Activated CD8-positive, alpha-beta memory T cell treated with anti-CD3 and anti-CD28 coated beads for 36 hours (primary cell): ENCODE results near the gene TMEM143. TPM values are rescaled to one million over a fixed set of nuclear protein-coding genes. Genes with fewer than 3 reads are reported as not detected.
"Not testable (repeated sequence)": the region's sequence is repeated elsewhere in the genome, so short reads cannot be mapped to it uniquely, and the experiment has no call there.

ENCODE experiments used
- CTCF ChIA-PET: fragments of 350-600 bp; sonication (Branson Sonifier 250); formaldehyde crosslinking; loops from one replicate; lab custom pipeline; 2021; ENCODE audit warnings: antibody characterized with exemption; lab: Charles Lee
- POLR2A ChIA-PET: fragments of 350-600 bp; sonication (Branson Sonifier 250); formaldehyde crosslinking; loops from one replicate; lab custom pipeline; 2021; ENCODE audit warnings: antibody characterized with exemption; lab: Charles Lee
- total RNA-seq, 2 experiments: library from RNA; stranded (reverse); gene quantifications; one replicate each; pipeline ENCODE4 v1.2.3, GENCODE V29; 2021

Gene TMEM143
- total RNA-seq, 2 experiments from 2014 or later: 12.7 to 14.1 TPM

DNA sequence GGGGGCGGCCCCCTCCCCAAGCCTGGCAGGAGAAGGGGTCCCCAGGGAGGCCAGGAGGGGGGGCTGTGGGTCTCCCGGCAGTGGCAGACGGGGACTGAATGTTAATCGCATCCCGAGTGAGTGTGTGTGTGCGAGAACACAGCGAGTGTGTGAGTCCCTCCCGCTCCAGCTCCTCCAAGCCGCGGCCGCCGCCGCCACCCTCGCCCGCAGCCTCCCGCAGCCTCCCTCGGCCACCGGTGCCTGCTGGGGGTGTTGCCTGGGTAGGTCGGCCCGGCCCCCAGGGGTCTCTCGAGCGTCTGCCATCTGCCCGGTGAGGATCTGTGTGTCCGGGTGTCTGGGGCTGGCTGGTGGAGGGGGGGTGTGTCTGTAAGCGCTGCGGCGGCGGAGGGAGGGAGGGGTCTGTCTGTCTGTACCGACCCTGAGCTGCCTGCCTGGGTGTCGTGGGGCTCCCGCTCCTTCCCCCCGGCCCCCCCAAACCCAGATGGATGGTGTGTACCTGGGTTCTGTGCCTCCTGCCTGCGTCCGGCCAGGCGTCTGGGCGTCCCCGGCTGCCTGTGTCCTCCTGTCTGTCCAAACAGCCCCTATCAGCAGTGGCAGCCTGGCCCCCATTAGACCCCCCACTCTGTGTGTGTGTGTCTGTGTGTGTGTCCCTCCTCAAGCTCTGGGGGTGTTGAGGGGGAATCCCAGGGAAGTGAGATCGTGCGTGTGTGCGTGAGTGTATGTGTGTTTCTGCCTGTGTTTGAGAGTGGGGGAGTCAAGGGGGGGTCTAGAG is 30.0 kb upstream of the TMEM143 start, which contains the start of gene GRIN2D:
GRIN2D (plus strand) TSS at position 110 of the 772 bp plus-strand sequence. CDS start 4,725 bp downstream, outside the sequence.
- CTCF ChIA-PET: interaction anchor here (0.5 kb wide), 1 partner anchor 1377 kb away, joined by 5 read pairs; no protein-coding TSS in a partner anchor
- POLR2A ChIA-PET: interaction anchor here (0.5 to 0.8 kb wide), 2 partner anchors 9 to 46 kb away, joined by 3 to 4 read pairs; no protein-coding TSS in a partner anchor

DNA sequence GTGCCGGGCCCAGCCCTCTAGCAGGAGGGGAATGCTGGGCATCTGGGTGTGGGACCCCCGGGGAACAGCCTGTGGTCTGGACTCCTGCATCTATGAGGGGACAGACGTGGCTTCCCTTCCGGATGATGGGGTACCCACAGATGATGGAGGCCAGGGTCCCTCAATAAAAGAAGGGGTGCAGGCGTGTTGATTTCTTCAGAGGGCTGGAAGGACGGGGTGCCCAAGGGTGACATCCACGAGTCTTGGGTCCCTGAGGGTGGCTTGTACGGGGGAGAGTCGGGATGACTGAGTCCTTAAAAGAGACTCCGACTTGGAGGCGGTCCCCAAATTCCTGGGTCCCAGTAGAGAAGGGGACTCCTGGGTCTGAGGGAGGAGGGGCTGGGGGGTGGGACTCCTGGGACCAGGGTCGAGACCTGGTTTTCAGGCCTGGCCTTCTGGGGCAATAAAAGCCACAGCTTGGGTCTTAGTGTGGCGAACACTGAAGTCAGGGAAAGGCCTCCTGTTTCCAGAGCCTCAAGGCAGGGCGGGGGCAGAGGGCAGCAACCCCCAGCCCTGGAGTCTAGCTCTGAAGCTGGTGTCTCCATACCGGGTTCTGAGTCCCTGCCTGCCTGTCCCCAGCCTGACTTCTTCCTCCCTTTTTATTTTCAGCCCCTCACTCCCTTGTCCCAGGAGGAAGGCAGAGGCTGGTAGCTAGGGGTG is 29.3 kb upstream of the TMEM143 start:
- ChIA-PET POLR2A (interaction anchor here (0.5 kb wide), 1 partner anchor 45 kb away, joined by 4 read pairs; no protein-coding TSS in a partner anchor), CTCF (no interaction called here)

DNA sequence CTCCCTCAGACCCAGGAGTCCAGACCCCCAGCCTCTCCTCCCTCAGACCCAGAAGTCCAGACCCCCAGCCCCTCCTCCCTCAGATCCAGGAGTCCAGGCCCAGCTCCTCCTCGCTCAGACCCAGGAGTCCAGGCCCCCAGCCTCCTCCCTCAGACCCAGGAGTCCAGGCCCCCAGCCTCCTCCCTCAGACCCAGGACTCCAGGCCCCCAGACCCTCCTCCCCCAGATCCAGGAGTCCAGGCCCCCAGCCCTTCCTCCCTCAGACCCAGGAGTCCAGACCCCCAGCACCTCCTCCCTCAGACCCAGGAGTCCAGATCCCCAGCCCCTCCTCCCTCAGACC is 28.2 kb upstream of the TMEM143 start:
- POLR2A ChIA-PET: interaction anchor here (1.1 kb wide), 1 partner anchor 28 kb away, joined by 5 read pairs; the partner anchor contains the start of genes SYNGR4 and TMEM143

DNA sequence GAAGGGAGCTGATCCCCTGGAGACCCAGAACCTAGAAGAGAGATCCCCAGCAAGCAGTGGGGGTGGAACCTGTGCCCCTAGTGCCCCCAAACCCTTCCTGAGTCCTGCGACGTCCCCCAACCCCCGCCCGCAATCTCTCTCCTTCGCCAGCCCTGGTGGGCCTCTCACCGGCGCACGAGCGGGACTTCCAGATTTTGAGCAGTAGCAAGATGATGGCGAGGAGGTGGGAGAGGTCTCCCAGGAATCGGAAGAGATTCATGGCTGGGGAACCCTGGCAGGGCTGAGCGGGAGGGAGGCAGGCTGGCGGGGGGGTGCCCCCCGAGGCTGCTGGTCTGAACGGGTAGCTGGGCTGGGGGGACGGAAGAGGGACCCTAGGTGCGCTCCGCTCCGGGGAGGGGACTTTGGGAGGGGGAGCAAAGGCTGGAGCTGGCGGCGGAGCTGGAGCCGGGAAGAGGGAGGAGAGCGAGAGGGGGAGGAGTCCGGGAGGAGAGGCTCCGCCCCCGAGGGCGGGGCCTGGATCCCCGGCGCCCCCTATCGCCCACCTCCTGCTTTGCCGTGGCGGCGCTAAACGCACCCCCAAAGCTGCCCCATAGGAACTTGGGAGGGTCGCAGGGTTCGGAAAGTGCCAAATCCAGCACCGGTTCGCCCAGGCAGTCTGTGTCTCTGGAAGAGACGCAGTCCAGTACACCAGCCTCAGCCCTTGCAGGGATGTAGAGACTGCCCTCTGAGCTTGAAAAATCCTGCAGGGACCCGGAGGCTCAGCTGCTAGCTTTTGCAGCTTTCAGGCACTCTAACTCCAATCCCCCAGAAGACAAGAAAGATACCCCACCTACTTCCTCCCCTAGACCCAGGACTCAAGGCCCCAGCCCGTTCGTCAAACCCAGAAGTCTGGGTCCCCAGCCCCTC is 27.6 kb upstream of the TMEM143 start, which contains the start of gene KDELR1:
KDELR1 (minus strand) TSS at position 452 of the 906 bp plus-strand sequence; CDS start at position 259, 193 bp downstream.
- POLR2A ChIA-PET: interaction anchor here (0.7 to 1.1 kb wide), 2 partner anchors 27 to 52 kb away, joined by 3 to 5 read pairs; partner anchors contain the start of genes SYNGR4 and TMEM143
- CTCF ChIA-PET: interaction anchor here (0.5 to 2.1 kb wide), 23 partner anchors 9 to 123 kb away, joined by 3 to 11 read pairs (median 5); partner anchors contain the start of genes GRWD1, SYNGR4 and TMEM143

More for the DNA sequence above, 28.2 kb upstream of the TMEM143 start:
- CTCF ChIA-PET: interaction anchor here (0.6 to 2.1 kb wide), 19 partner anchors 9 to 122 kb away, joined by 3 to 11 read pairs (median 5); partner anchors contain the start of genes GRWD1, SYNGR4 and TMEM143

DNA sequence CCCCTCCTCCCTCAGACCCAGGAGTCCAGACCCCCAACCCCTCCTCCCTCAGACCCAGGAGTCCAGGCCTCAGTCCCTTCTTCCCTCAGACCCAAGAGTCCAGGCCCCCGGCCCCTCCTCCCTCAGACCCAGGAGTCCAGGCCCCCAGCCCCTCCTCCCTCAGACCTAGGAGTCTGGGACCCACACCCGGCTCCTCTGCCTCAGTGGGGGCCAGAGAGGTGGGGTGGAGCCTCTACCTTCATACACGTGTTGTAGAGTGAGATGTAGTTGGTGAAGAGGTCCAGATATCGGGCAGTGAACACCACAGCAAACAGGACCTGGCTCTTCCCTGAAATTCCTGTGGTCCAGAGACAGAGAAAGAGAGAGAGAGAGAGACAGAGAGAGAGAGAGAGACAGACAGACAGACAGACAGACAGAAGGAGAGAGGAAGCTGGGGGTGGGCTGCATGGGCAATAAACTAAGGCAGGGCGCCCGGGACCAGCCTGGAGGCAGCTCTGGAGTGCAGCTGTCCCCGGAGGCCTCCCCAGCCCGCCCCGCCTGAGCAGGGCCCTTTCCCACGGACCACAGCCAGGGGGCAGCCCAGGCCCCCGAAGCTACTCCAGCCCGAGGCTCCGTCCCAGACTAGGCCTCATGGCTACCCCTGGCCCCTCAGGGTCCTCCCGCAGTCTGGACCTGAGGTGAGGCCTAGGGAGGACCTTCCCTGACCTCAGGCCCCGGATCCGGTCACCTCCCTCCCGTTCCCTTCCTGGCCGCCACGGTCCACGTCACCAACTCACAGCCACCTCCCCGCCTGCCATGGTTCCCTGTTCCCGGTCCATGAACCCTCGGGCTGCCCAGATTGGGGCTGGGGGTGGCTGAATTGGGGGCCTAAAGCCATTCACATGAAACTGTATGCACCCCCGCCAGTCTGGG is 26.7 kb upstream of the TMEM143 start:
- CTCF ChIA-PET: interaction anchor here (0.5 to 2.1 kb wide), 20 partner anchors 10 to 124 kb away, joined by 3 to 11 read pairs (median 5); partner anchors contain the start of genes SYNGR4 and TMEM143

DNA sequence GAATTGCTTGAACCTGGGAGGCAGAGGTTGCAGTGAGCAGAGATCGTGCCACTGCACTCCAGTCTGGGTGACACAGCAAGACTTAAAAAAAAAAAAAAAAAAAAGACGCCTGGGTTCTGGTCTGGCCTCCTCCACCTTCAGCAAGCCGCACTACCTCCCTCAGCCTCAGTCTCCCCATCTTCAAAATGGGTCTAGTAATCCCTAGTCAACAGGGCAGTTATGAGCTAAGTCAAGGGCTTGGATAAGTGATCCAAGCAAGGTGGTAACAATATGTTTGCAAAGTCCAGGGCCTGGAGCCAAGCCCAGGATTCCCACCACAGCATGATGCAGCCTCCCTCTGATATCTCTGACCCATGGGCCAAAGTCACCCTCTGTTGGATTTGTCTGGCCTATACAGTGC is 23.2 kb upstream of the TMEM143 start:
- ChIA-PET CTCF (interaction anchor here (0.7 kb wide), 2 partner anchors 115 to 180 kb away, joined by 3 read pairs; no protein-coding TSS in a partner anchor), POLR2A (no interaction called here)

More for the DNA sequence above, 26.7 kb upstream of the TMEM143 start:
- POLR2A ChIA-PET: interaction anchor here (1.1 kb wide), 1 partner anchor 26 kb away, joined by 5 read pairs; the partner anchor contains the start of genes SYNGR4 and TMEM143

DNA sequence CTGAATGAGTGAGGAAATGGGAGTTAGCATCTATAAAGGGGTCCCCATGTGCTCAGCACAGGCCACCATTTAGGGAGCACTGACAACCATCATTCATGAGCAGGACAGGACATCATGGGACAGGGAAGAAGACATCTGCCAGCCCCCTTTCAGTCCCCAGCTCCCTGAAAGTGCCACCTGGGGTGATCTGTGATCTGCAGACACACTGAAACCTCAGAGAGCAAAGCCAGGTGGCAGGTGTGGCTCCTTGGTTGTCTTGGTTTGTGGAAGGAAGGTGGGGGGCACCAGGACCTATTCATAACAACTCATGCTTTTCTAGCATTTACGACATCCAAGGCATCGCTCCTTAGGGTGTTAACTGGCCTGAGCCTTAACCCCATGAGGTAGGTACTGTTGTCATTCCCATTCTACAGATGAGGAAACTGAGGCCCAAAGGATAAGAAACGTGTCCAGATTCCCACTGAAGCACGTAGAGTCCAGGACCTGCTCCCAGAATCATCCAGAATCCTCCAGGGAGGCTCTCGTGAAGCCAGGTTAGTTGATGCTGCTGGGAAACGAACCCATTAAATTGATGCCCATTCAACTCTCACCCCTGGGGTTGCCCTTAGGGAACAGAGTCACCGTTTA is 21.8 kb upstream of the TMEM143 start:
- CTCF ChIA-PET: interaction anchor here (1.2 kb wide), 1 partner anchor 11 kb away, joined by 4 read pairs; no protein-coding TSS in a partner anchor
- POLR2A ChIA-PET: interaction anchor here (1.0 kb wide), 1 partner anchor 10 kb away, joined by 3 read pairs; no protein-coding TSS in a partner anchor

DNA sequence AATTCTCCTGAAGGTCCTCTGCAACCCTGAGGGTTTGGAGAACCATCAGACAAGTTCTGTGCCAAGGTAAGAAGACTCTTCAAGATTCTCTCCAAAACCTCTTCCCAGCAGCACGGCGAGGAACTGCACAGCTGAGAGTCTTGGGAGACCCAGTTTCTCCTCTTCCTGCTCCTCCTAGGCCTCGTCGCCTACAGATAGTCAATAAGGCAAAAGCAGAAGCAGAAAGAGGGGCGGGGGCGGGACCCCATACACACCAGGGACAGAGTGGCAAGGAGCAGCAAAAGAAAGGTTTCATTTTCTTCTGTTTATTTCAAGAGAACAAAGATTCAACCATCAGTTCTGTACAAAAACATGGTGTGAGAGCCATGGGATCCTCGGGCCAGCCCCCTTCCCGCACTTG is 18.5 kb upstream of the TMEM143 start:
- CTCF ChIA-PET: no interaction called here
- POLR2A ChIA-PET: no interaction called here

DNA sequence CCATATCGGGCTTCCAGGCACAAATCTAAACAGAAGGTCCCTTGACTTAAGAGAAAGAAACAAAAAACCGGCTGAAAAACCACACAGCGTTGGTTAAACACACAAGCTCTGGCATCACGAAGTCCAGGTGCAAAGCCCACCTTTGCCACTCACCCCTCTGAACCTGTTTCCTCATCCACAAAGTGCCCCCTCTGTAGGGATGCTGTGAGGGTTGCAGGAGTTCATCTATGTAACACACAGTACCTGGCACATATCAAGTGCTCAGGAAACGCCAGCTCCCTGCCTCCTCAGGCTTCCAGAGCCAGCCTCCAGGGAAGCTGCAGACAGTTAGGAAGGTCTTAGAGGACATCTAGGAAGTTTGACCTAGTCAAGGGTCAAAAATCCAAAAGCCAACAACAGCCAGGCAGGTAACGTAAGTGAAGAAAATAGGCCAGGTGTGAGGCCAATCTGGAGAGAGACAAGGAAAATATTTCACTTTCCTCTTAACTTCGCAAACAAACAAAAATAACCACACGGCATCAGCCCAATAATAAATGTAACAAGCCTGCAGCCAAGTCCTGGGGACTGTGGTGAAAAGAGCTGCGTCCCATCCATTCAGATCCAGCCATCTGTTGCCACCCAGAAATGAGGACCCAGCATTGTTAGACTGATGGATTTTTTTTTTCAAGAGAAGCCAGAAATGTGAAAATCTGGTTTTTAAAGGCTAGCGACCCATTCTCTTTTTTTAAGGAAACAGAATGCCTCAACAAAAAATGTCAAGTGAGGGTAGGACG is 17.6 kb upstream of the TMEM143 start:
- POLR2A ChIA-PET: interaction anchor here (0.6 kb wide), 1 partner anchor 39 kb away, joined by 6 read pairs; no protein-coding TSS in a partner anchor
- CTCF ChIA-PET: interaction anchor here (1.7 kb wide), 1 partner anchor 17 kb away, joined by 3 read pairs; the partner anchor contains the start of gene SYNGR4

DNA sequence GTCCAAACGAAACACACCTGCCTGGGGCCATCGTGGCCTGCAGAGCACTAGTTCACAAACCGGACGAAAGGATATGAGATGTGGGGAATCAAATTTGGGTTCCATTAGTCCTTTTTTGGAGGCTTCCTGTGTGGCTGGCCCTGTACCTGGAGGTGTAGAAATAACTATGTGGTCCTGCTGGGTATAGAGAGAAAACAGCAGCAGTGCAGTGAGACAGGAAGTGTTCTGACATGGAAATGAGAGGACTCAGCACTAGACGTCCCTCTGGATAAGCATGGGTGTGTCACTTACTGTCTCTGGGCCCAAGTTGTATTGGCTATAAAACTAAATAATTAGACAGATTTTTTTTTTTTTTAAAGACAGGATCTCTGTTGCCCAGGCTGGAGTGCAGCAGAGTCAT is 15.3 kb upstream of the TMEM143 start:
- ChIA-PET POLR2A (no interaction called here), CTCF (interaction anchor here (1.0 kb wide), 1 partner anchor 12 kb away, joined by 3 read pairs; the partner anchor contains the start of gene KDELR1)

DNA sequence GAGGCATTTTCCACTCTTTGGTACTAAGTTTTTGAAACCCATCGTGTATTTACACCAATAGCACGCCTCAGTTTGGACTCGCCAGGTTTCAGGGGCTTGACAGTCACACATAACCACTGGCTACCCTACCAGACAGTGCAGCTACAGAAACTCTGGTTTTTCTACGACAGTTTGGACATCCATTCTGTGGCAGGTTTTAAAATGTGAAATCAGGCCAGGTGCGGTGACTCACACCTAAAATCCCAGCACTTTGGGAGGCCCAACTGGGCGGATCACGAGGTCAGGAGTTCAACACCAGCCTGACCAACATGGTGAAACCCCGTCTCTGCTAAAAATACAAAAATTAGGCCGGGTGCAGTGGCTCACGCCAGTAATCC is 14.4 kb upstream of the TMEM143 start:
- ChIA-PET CTCF (interaction anchor here (0.7 kb wide), 1 partner anchor 231 kb away, joined by 4 read pairs; no protein-coding TSS in a partner anchor), POLR2A (no interaction called here)

DNA sequence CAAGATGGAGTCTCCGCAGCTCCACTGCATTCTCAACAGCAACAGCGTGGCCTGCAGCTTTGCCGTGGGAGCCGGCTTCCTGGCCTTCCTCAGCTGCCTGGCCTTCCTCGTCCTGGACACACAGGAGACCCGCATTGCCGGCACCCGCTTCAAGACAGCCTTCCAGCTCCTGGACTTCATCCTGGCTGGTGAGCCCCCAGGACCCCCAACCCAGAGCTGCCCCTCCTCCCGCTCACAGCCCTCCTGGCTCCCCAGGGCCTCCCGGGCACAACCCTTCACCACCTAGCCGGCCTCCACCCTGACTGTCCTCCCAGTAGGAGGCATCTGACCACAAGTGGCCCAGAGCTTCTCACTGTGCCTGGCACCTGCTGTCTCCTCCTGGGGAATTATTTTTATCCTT is 9.8 kb upstream of the TMEM143 start:
- CTCF ChIA-PET: interaction anchor here (0.7 kb wide), 1 partner anchor 18 kb away, joined by 3 read pairs; the partner anchor contains the start of gene KDELR1
- POLR2A ChIA-PET: interaction anchor here (0.7 kb wide), 1 partner anchor 45 kb away, joined by 6 read pairs; no protein-coding TSS in a partner anchor

DNA sequence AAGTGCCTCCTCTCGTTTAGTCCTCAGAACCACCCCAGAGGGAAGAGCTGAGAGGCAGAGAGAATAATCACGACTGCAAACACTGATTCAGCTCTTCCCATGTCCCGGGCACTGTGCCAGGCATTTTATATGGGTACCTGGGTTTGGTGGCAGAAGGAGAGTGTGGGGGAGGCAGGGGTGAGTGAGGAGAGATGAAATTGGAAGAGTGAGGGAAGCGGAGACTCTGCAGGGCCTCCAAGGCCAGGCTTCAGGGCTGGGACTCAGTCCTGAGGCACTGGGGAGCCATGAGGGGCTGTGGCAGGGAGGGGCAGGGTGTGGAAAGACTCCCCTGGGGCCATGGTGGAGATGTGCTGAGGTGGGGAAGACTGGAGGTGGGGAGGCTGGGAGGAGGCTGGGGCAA is 9.2 kb upstream of the TMEM143 start:
- POLR2A ChIA-PET: interaction anchor here (0.6 kb wide), 1 partner anchor 66 kb away, joined by 3 read pairs; no protein-coding TSS in a partner anchor
- CTCF ChIA-PET: interaction anchor here (0.7 kb wide), 1 partner anchor 19 kb away, joined by 3 read pairs; the partner anchor contains the start of gene KDELR1

DNA sequence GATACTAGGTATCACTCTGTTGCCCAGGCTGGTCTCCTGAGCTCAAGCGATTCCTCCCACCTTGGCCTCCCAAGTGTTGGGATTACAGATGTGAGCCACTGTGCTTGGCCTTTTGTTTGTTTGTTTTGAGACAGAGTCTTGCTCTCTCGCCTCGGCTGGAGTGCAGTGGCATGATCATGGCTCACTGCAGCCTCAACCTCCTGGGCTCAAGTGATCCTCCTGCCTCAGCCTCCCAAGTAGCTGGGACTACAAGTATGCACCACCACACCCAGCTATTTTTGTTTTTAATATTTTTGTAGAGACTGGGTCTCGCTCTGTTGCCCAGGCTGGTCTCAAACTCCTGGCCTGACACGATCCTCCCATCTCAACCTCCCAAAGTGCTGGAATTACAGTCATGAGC is 8.0 kb upstream of the TMEM143 start:
- POLR2A ChIA-PET: not testable (repeated sequence)
- CTCF ChIA-PET: interaction anchor here (0.7 to 1.4 kb wide), 3 partner anchors 20 to 180 kb away, joined by 3 to 9 read pairs (median 3); partner anchors contain the start of gene KDELR1

DNA sequence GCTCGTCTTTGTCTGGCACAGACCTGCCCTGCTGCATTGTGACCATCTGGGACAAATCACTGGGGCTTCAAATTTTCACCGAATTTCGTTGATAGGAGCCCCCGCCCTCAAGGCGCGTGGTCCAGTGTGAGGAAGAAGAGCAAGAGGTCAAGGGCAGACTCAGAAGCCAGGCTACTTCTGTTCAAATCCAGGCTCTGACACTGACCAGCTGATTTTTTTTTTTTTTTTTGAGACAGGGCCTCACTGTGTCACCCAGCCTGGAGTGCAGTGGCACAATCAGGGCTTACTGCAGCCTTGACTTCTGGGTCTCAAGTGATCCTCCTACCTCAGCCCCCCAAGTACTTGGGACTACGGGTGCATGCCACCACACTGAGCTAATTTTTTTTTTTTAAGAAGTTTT is 7.6 kb upstream of the TMEM143 start:
- ChIA-PET POLR2A (interaction anchor here (0.6 kb wide), 1 partner anchor 749 kb away, joined by 3 read pairs; no protein-coding TSS in a partner anchor), CTCF (interaction anchor here (0.7 to 1.4 kb wide), 3 partner anchors 20 to 180 kb away, joined by 3 to 9 read pairs (median 3); partner anchors contain the start of gene KDELR1)
